ENCODE measurements around the gene C14orf119.

The C14orf119 gene

GRCh38 chr14:23149745-23150144 lies 54.4 kb downstream of the C14orf119 start:
- DNase-seq (ENCODE audit: low read depth in 3 of 3) = no peak
